ENCODE data around the gene PITPNM2.
"Not testable (repeated sequence)": the region's sequence is repeated elsewhere in the genome, so short reads cannot be mapped to it uniquely, and the experiment has no call there.

The PITPNM2 gene

DNA sequence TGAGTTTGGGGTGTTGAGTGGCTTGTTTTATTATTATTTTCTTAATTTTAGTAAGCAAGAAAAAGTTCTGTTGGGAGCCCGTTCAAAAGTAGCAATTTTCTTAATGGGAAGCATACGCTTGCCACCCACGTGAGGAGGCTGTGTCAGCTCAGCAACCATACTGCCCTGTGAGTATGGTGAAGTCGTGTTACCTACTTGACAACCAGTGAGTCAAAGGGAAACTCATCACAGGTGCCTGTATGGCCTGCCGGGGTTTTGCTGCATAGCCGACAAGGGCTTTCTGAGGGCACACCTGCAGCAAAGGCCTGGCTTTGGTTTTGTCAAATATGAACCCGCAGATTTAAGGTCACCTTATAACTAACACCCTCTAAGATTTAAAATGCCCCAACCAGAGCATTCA, 31.1 kb downstream of the PITPNM2 start:
- peak in 1 of 5 experiments; percentile 76 for DNase-seq

DNA sequence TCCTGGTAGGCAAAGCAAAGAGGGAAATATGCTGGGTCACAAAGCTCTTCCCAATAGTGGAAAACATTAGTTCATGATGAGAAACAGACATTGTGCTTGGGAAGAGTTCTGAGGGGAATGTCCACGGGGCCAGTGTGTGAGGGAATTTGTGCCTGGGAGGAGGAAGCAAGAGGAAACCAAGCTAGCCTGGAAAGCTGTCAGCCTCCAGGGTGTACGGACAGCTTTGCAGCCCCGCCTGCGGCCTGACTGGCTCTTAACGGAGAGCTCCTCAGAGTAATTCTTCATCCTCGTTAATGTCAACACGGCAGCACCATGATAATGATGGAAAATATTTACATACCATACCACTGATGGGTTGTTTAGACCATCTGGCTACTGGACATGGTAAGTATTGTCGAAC, 32.4 kb downstream of the PITPNM2 start:
- no peak for DNase-seq

- DNase-seq = no peak
These were observed 35.3 kb downstream of the PITPNM2 start for GRCh38 chr12:123115409-123116121.

DNA sequence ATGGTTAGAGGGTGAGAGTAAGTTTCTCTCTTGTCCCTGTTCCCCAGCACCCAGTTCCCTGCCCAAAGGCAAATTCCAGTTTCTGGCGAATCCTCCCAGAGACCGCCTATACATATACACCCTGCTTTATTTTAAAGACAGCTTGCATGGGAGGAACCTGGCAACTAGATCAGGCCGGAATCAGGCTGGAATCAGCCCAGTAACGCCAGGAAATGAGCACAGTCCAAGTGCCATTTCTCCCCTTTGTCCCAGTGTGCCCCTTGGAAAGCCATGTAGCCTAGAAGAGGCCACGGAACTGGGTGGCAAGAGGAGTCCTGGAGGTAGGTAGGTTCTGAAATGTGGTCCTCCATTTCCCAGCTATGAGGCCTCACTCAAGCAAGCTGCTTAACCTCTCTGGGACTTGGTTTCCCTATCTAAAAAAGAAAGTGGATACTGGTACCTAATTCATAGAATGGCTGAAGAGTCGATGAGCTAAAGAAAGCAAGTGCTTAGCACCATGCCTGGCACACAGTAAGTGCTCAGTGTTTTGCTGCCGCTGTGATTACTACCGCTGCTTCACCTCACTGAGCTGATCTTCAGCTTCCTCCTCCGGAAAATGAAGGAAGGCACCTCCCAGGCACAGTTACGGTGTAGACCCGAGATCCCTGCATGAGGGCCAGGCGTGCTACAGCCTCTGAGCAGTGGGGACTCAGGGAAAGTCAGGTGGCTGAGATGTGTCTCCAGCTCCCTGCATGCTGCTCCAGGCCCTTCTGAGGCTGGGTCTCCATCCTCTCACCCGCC, 36.4 kb downstream of the PITPNM2 start:
- DNase-seq = no peak

GRCh38 chr12:123113026-123113425, 37.9 kb downstream of the PITPNM2 start:
- DNase-seq = no peak

- DNase-seq = no peak
These were observed 39.3 kb downstream of the PITPNM2 start for GRCh38 chr12:123111498-123112165.

DNA sequence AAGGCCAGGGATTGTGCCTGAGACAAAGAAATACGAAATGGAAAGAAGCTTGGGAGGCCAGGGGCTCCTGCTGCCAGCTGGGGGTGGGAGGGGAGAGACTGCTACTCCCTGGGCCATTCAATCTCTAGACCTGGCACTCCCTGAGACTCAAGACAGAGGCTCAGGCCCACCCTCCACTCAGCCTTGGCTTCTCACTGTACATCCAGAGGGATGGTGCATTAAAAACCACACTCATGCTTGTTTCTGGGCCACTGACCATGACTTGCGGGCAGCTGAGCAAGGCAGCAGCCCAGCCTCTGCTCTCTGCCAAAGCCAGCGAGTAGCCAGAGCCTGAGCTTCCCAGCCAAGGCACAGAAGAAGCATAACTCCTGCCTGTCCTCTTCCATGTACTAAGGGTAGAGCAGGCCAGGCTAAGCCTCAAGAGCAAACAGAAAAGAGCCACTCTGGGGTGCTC, 41.5 kb downstream of the PITPNM2 start:
- DNase-seq = no peak

DNA sequence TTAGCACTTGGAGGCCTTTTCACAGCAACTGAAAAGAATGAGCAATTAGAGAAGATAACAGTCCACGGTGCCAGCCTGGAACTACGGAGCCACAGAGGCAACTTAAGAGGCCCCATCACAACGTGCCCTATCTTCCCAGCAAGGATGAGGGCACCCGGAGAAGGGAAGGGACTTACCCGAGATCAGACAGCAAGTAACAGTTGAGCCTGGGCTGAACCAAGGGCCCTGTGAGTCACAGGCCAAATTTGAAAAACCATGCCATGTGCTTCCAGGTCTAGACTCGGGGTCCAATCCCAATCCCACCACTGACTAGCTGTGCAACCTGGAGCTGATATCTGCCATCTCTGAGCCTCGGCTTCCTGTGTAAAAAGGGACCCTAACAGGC, 42.2 kb downstream of the PITPNM2 start:
- DNase-seq = no peak

GRCh38 chr12:123107926-123108681, 42.8 kb downstream of the PITPNM2 start:
- DNase-seq = no peak

- DNase-seq = peak in 4 of 5 experiments; percentile 9 to 86 (median 21)
These were observed 44.1 kb downstream of the PITPNM2 start for GRCh38 chr12:123106640-123107359.

GRCh38 chr12:123105211-123105826, 45.6 kb downstream of the PITPNM2 start:
- no peak for DNase-seq

DNA sequence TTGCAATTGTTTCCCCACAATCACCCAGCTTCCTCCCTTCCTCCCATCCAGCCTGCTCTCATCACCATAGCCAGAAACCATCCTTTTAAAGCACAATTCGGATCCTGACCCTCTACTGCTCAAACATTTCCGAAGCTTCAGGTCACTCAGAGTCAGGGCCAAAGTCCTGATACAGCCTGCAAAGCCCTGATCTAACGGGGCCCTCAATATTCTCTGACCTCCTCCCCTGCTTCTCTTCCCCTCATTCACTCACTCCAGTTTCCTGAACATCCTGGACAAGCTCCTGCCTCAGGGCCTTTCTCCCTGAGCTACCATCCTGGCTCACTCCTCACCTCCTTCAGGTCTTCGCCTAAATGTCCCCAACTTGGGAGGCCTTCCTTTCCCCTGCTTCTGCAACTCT, 46.1 kb downstream of the PITPNM2 start:
- DNase-seq = no peak

DNA sequence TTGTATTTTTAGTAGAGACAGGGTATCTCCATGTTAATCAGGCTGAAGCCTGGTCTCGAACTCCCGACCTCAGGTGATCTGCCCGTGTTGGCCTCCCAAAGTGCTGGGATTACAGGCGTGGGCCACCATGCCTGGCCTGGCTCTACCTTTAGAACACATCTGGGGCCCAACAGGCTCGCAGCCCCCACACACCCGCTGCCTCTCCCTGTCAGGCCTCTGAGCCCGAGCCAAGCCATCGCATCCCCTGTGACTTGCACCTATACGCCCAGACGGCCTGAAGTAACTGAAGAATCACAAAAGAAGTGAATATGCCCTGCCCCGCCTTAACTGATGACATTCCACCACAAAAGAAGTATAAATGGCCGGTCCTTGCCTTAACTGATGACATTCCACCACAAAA, 46.8 kb downstream of the PITPNM2 start:
- not testable (repeated sequence) for DNase-seq

- no peak for DNase-seq
These were observed 47.9 kb downstream of the PITPNM2 start for GRCh38 chr12:123102781-123103503.

- no peak for DNase-seq
These were observed 48.5 kb downstream of the PITPNM2 start for GRCh38 chr12:123102366-123102765.

DNA sequence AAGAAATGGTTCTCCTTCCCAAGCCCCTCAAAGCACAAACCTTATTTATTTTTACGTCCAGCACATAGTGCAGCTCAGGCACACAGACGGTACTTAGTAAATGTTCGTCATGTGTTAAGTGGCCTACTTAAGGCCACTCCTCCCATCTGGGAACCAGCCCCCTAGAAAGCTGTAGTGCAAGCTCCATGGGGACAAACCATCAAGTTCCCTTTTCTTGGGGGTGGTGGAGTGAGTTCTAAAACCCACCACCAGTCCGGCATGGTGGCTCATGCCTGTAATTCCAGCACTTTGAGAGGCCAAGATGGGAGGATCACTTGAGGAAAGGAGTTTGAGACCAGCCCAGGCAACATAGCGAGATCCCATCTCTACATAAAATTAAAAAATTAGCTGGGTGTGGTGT, 49.4 kb downstream of the PITPNM2 start:
- no peak for DNase-seq

Measured in T-helper 2 cell (primary cell).